HG03108 (cell line): ENCODE data around the gene INTS13.
A peak's percentile ranks its signal among the peaks of the same experiment; 100 is the strongest.
"Not testable (repeated sequence)": the region's sequence is repeated elsewhere in the genome, so short reads cannot be mapped to it uniquely, and the experiment has no call there.

Source experiments
- ATAC-seq: cut with Tn5 transposase; IDR thresholded peaks from one replicate; pipeline ENCODE4 v1.9.1; 2021; ENCODE audit warnings: moderate library complexity; ENCODE audit not compliant: unreplicated experiment

INTS13 gene

GRCh38 chr12:26870491-26871419 is 67.0 kb downstream of the INTS13 start:
- no peak for ATAC-seq

- ATAC-seq, result no peak
Measured at GRCh38 chr12:26869908-26870459, 67.8 kb downstream of the INTS13 start.

- no peak for ATAC-seq
Measured at GRCh38 chr12:26869104-26869494, 68.7 kb downstream of the INTS13 start.

- no peak for ATAC-seq
Measured at GRCh38 chr12:26868447-26869103, 69.2 kb downstream of the INTS13 start.

GRCh38 chr12:26867080-26867479 is 70.7 kb downstream of the INTS13 start:
- ATAC-seq, result peak; percentile 74

- no peak for ATAC-seq
Measured at GRCh38 chr12:26863515-26863914, 74.3 kb downstream of the INTS13 start.

- not testable (repeated sequence) for ATAC-seq
Measured at GRCh38 chr12:26862787-26863186, 75.0 kb downstream of the INTS13 start.

- no peak for ATAC-seq
Measured at GRCh38 chr12:26861690-26862089, 76.1 kb downstream of the INTS13 start.

GRCh38 chr12:26857465-26858176 is 80.2 kb downstream of the INTS13 start:
- no peak for ATAC-seq

- no peak for ATAC-seq
Measured at GRCh38 chr12:26855337-26855736, 82.4 kb downstream of the INTS13 start.
